GM23248 (cell line): ENCODE data around the gene TBXAS1. TPM values are rescaled to one million over a fixed set of nuclear protein-coding genes. Genes with fewer than 3 reads are reported as not detected.

Experiments used
- DNase-seq: peaks from one replicate; pipeline ENCODE4 v3.0.0-alpha.2; 2015
- H2AFZ ChIP-seq: fragments of 200-600 bp; sonication (generic); 2 replicates; pipeline ENCODE4 v1.6.1; 2016; ENCODE audit warnings: antibody characterized with exemption
- H3F3A ChIP-seq: fragments of 200-600 bp; sonication (generic); 2 replicates; pipeline ENCODE4 v1.6.1; 2016; ENCODE audit warnings: mild to moderate bottlenecking, antibody characterized with exemption, mixed run types; ENCODE audit not compliant: insufficient read depth
- H3K27ac ChIP-seq: fragments of 200-600 bp; sonication (generic); 2 replicates; pipeline ENCODE4 v1.5.1; 2016; ENCODE audit warnings: mild to moderate bottlenecking
- H3K27me3 ChIP-seq: fragments of 200-600 bp; sonication (generic); replicated peaks from 2 replicates; pipeline ENCODE4 v1.6.1; 2016; ENCODE audit warnings: mild to moderate bottlenecking; ENCODE audit not compliant: insufficient read depth
- H3K36me3 ChIP-seq: fragments of 200-600 bp; sonication (generic); 2 replicates; pipeline ENCODE4 v1.6.1; 2016; ENCODE audit warnings: low read depth, mild to moderate bottlenecking
- H3K4me1 ChIP-seq: fragments of 200-600 bp; sonication (generic); 2 replicates; pipeline ENCODE4 v1.6.1; 2016; ENCODE audit warnings: mild to moderate bottlenecking; ENCODE audit not compliant: insufficient read depth
- H3K4me2 ChIP-seq: fragments of 200-600 bp; sonication (generic); one replicate; pipeline ENCODE4 v1.6.1; 2016; ENCODE audit warnings: mild to moderate bottlenecking; ENCODE audit not compliant: unreplicated experiment
- H3K4me3 ChIP-seq: fragments of 200-600 bp; sonication (generic); 2 replicates; pipeline ENCODE4 v1.5.1; 2016; ENCODE audit warnings: mild to moderate bottlenecking
- H3K79me2 ChIP-seq: fragments of 200-600 bp; sonication (generic); 2 replicates; pipeline ENCODE4 v1.6.1; 2016; ENCODE audit warnings: mild to moderate bottlenecking; ENCODE audit not compliant: insufficient read depth
- H3K9ac ChIP-seq: fragments of 200-600 bp; sonication (generic); 2 replicates; pipeline ENCODE4 v1.6.1; 2016; ENCODE audit warnings: mild to moderate bottlenecking
- H3K9me2 ChIP-seq: fragments of 200-600 bp; sonication (generic); 2 replicates; pipeline ENCODE4 v1.6.1; 2016; ENCODE audit warnings: mixed run types, mild to moderate bottlenecking, moderate library complexity; ENCODE audit not compliant: insufficient read depth
- H3K9me3 ChIP-seq: fragments of 200-600 bp; sonication (generic); one replicate; pipeline ENCODE4 v1.6.1; 2017; ENCODE audit warnings: low read depth
- H4K20me1 ChIP-seq: fragments of 200-600 bp; sonication (generic); 2 replicates; pipeline ENCODE4 v1.6.0; 2016; ENCODE audit not compliant: insufficient read depth
- EZH2 ChIP-seq: fragments of 200-600 bp; sonication (generic); IDR thresholded peaks from 2 replicates; pipeline ENCODE4 v1.6.1; 2018; ENCODE audit warnings: antibody characterized with exemption, mild to moderate bottlenecking; ENCODE audit not compliant: insufficient read depth, poor library complexity, severe bottlenecking
- EZH2phosphoT487 ChIP-seq: fragments of 200-600 bp; sonication (generic); IDR thresholded peaks from 2 replicates; pipeline ENCODE4 v1.6.1; 2018; ENCODE audit warnings: antibody characterized with exemption, moderate library complexity, mild to moderate bottlenecking, low read depth; ENCODE audit not compliant: insufficient read depth
- WGBS, 2 experiments: methylation state at CpG; one replicate each; pipeline ENCODE4 v1.1.6; 2015 to 2017; ENCODE audit warnings: low lambda C conversion rate in 2 of 2, low coverage in 1 of 2; ENCODE audit errors: missing lambda C conversion rate in 2 of 2; 5-methylcytosine and 5-hydroxymethylcytosine counted together
- in situ Hi-C: fragments of 300-500 bp; cut with MboI; formaldehyde crosslinking; loops from 2 replicates; pipeline ENCODE4 v1.15.0; 2020
- polyA plus RNA-seq: library from polyadenylated mRNA; unstranded; fragments of >200 nt; fragmentation: Nextera tagmentation; extraction: Ambion mirVana; gene quantifications from 2 replicates; pipeline ENCODE4 v1.2.1, GENCODE V29; 2016
- total RNA-seq: library from RNA; depleted of rRNA; stranded (reverse); fragments of >200 nt; shearing (Covaris generic); gene quantifications from 2 replicates; pipeline ENCODE4 v1.2.3, GENCODE V29; 2014; rRNA removed

The TBXAS1 gene
- total RNA-seq (not detected in 2 replicates), polyA plus RNA-seq (0.49 and 2.2 TPM in 2 replicates)

- H3K9me3 ChIP-seq: no peaks in the 10 kb centered on the region
- H3K9ac ChIP-seq: no peak within 1 kb of the TSS
- H3K4me1 ChIP-seq: no peaks in the 10 kb centered on the region
- no peak within 1 kb of the TSS for H3K4me3 ChIP-seq
- no peaks in the 10 kb centered on the region for H3K9me2 ChIP-seq
- no peak within 1 kb of the TSS for H3K4me2 ChIP-seq
- H3F3A ChIP-seq: no peaks in the 10 kb centered on the region
- 89 to 90% methylated on average over 10 of the region's 10 CpGs for WGBS, 2 experiments
- TF ChIP-seq EZH2phosphoT487: no peak
- H3K27ac ChIP-seq: no peak within 1 kb of the TSS
- H3K36me3 ChIP-seq: no peaks in the 10 kb centered on the region
- no peaks in the 10 kb centered on the region for H3K79me2 ChIP-seq
- H3K27me3 ChIP-seq: peaks cover 9% of the 10 kb centered on the region
- no peaks in the 10 kb centered on the region for H4K20me1 ChIP-seq
- H2AFZ ChIP-seq: no peak within 1 kb of the TSS
- DNase-seq: no peak
- in situ Hi-C loops: no loop called here
Measured at GRCh38 chr7:139829025-139829774, at the start of gene TBXAS1. TBXAS1 (plus strand) TSS chr7:139829264; CDS start chr7:139829391, 127 bp downstream.

- H2AFZ ChIP-seq: no peak overlapping the region
- H3K4me2 ChIP-seq: no peak overlapping the region
- 99 to 100% methylated on average over 3 of the region's 3 CpGs for WGBS, 2 experiments
- H3K27ac ChIP-seq: no peak overlapping the region
- H3K9me2 ChIP-seq: no peaks in the 10 kb centered on the region
- H3K27me3 ChIP-seq: no peaks in the 10 kb centered on the region
- no peaks in the 10 kb centered on the region for H3K9me3 ChIP-seq
- H3K36me3 ChIP-seq: no peaks in the 10 kb centered on the region
- peaks cover 16% of the 10 kb centered on the region for H3K79me2 ChIP-seq
- no peaks in the 10 kb centered on the region for H3K4me1 ChIP-seq
- 0 out of 2 replicates have a peak, but pooled peaks cover 7% of the 10 kb centered on the region for H3F3A ChIP-seq
- TF ChIP-seq EZH2 (no peak), EZH2phosphoT487 (no peak)
- no peak overlapping the region for H3K9ac ChIP-seq
- DNase-seq: no peak
- in situ Hi-C loops: loop anchor here (25.0 kb wide), 1 partner anchor 204 kb away; no protein-coding TSS in a partner anchor
- no peak overlapping the region for H3K4me3 ChIP-seq
- H4K20me1 ChIP-seq: no peaks in the 10 kb centered on the region
Measured at GRCh38 chr7:139782932-139783331, 46.1 kb upstream of the TBXAS1 start.

DNA sequence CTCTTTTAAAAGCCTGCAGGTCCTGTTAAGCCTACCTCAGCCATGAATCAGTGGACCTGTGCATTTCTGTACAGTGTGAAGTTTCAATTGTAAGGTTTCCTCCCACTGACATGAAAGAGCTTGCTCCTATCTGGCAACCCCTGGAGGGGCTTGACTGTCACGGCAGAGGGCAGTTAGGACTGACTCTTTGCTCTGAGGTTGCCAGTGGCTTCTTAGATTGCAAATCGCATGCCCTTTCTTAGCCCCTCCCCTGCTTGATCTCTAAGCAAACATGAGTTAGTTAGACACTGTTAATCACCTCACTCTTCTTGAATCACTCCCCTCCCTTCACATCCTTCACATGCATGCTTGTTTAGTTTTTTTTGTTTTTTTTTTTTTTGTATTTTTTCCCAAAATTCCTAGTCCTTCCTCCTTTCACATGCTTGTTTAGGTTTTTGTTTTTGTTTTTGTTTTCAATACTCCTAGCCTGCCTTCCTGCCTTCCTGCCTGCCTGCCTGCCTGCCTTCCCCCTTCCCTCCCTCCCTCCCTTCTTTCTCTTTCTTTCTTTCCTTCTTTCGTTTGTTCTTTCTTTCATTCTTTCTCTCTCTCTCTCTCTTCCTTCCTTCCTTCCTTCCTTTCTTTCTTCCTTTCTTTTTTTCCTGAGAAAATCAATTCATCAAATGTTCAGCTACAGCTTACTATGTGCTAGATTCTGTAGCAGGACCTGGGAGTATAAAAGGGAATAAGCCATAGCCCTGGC, 45.2 kb upstream of the TBXAS1 start:
- no peak for TF ChIP-seq EZH2phosphoT487
- no peak for TF ChIP-seq EZH2
- Histone ChIP-seq H3K27ac (no peak overlapping the region), H3K4me1 (no peaks in the 10 kb centered on the region), H3K4me2 (no peak overlapping the region), H3F3A (0 out of 2 replicates have a peak, but pooled peaks cover 5% of the 10 kb centered on the region), H4K20me1 (no peaks in the 10 kb centered on the region), H3K4me3 (no peak overlapping the region), H3K9ac (no peak overlapping the region), H3K36me3 (no peaks in the 10 kb centered on the region), H2AFZ (no peak overlapping the region), H3K9me2 (no peaks in the 10 kb centered on the region), H3K27me3 (no peaks in the 10 kb centered on the region), H3K9me3 (no peaks in the 10 kb centered on the region), H3K79me2 (peaks cover 7% of the 10 kb centered on the region)
- WGBS, 2 experiments: 63 to 65% methylated on average over 2 to 3 of the region's 3 CpGs
- in situ Hi-C loops: loop anchor here (25.0 kb wide), 1 partner anchor 203 kb away; no protein-coding TSS in a partner anchor
- no peak for DNase-seq

DNA sequence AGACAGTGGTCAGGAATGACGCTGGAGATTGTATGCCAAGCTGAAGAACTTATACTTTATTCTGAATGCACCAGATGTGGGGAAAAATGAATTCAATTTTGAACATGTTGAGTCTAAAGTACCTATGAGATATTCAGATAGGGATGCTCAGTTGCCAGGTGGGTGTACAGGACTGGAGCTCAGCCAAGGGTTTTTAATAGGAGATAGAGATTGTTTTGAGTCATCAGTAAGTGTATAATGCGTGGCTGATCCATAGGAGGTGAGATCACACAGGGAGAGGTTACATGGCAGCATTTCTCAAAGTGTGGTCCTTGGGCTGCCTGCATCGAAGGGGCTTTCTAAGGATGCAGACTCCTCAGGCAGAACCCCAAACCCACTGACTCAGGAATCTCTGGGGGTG, 44.4 kb upstream of the TBXAS1 start:
- Histone ChIP-seq H3K9ac (no peak overlapping the region), H3K4me2 (no peak overlapping the region), H3K4me1 (no peaks in the 10 kb centered on the region), H3K4me3 (no peak overlapping the region), H3K9me3 (no peaks in the 10 kb centered on the region), H4K20me1 (no peaks in the 10 kb centered on the region), H3K9me2 (no peaks in the 10 kb centered on the region), H3K27me3 (no peaks in the 10 kb centered on the region), H3K27ac (no peak overlapping the region), H2AFZ (no peak overlapping the region), H3K36me3 (no peaks in the 10 kb centered on the region), H3F3A (no peaks in the 10 kb centered on the region), H3K79me2 (no peaks in the 10 kb centered on the region)
- in situ Hi-C loops: loop anchor here (25.0 kb wide), 1 partner anchor 203 kb away; no protein-coding TSS in a partner anchor
- no peak for DNase-seq
- TF ChIP-seq EZH2 (no peak), EZH2phosphoT487 (no peak)
- 87 to 92% methylated on average over 3 of the region's 3 CpGs for WGBS, 2 experiments
